NCI-H1436 (cell line): ENCODE measurements around the gene SLC39A10.
"Not testable (repeated sequence)": the region's sequence is repeated elsewhere in the genome, so short reads cannot be mapped to it uniquely, and the experiment has no call there.

Experiments
- DNase-seq: peaks from one replicate; lab custom pipeline; 2025; lab: John Stamatoyannopoulos, UW

The SLC39A10 gene

DNA sequence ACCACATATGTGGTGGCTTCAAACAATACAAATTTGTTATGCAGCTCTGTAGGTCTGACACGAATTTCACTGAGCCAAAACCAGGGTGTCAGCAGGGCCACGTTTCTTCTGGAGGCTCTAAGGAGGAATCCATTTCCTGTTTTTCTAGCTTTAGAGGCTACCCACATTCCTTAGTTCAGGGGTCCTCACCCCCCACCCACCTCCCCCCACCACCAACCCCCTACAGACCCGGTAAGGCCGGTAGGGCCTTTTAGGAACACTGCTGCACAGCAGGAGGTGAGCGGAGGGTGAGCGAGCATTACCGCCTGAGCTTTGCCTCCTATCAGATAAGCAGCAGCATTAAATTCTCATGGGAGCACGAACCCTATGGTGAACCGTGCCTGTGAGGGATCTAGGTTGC is 10.6 kb upstream of the SLC39A10 start:
- DNase-seq, result no peak

DNA sequence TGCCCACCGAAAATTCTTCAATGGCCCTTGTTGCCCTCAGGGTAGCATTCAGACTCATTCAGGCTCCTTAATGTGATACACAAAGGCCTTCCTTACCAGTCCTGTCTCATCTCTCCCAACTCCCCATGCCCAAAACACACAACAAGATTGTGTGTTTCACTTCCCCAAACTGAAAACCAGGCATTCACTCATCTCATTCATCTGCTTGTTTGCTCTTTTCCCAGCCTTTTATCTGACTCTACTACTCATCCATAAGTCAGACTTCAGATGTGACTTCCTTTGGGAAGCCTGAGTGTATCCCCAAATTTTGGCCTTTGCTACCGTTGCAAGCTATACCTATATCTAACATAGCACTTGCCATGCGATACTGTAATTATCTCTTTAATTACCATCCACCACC is 9.7 kb upstream of the SLC39A10 start:
- DNase-seq, result no peak

DNA sequence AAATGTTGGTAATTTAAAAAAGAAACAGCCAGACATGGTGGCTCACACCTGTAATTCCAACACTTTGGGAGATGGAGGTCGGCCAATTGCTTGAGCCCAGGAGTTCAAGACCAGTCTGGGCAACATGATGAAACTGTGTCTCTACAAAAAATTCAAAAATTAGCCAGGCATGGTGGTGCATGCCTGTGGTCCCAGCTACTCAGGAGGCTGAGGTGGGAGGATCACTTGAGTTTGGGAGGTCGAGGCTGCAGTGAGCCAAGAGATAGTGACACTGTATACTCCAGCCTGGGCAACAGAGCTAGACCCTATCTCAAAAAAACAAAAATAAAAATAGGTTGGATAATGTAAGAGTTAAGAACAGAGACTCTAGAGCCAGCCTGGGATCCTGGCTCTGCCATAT is 8.7 kb upstream of the SLC39A10 start:
- not testable (repeated sequence) for DNase-seq

DNA sequence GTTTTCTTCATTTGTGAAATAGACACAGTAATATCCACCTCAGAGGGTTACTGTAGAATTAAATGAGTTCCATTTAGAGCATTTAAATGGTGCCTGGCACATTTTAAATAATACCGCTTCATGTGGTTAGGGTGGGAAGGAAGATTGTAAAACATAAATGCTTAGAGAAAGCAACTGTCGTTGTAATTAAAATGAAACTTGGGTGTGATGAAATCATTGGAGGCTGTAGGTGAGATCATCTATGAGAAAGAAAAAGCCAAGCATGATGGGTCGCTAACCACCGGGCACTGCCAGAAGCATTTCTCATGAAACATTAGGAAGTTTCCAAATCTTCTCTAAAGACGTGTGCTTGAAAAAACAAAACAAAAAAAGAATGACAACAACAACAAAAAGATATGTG is 8.2 kb upstream of the SLC39A10 start:
- DNase-seq, result no peak

GRCh38 chr2:195649629-195650190 is 7.3 kb upstream of the SLC39A10 start:
- no peak for DNase-seq

DNA sequence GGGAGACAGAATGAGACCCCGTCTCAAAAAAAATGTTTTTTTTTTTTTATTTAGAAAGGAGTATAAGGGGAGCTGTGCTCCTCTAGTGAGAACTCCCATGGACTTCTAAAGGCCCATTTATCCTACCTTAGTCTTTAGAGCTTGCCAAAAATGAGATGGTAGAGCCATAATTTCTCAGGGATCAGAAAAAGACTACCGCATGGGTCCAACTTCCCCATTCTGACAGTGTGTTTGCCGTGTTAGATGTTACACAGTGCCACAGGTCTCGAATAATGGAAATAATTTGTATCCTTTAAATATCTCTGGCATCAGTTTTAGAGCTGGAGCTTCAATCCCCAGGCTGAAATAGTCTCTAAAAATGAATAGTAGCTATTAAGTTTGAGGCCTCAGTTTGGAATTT is 6.0 kb upstream of the SLC39A10 start:
- DNase-seq, result no peak

DNA sequence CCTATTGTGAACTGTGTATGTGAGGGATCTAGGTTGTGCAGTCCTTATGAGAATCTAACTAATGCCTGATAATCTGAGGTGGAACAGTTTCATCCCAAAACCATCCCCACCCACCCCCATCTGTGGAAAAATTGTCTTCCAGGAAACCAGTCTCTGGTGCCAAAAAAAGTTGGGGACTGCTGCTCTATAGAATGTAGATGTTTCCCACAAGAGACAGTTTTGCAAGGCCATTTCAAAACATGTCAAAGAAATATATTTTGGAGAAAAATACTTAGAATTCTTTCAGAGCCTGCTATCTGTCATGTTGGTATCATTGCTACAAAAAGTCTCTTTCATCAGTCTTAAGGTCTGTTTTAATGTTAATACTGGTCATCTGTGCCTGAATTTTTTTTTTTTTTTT is 4.1 kb upstream of the SLC39A10 start:
- DNase-seq, result no peak

- no peak for DNase-seq
Measured at GRCh38 chr2:195656161-195656858, 716 bp upstream of the SLC39A10 start.

- DNase-seq, result peak; percentile 15
Measured at GRCh38 chr2:195657634-195658540, 861 bp downstream of the SLC39A10 start.

DNA sequence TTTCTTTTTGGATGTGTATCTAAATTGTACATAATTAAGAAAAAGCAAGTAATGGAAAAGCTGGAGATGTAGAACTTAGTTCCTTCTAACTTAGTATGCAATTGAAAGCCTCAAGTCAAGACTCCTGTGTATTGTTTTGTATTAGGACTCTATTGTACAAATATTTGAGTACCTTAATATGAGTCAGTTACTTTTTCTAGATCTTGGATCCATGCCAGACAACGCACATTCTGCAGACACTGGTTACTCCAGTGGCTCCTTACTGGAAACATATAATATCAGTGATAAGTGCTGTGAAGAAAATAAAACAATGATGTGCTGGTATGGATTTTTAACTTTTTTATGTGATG is 1.5 kb downstream of the SLC39A10 start:
- no peak for DNase-seq

DNA sequence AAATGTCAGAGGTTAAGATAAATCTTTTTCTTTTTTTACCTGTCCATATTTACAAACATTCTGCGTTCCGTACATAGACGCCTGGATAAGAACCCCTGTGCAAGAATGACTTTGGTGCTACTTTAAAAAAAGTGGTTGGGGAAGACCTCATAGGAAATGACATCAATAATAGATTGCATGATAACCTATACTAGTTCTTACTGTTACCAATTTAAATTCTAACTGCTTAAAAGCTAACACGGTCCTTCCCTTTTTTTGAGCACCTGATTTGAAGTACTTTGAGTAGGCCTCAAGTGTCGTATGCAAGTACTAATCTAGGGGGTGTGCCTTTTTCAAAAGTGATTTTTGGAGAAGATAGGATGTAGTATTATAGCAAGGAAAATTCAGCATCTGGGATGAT is 2.1 kb downstream of the SLC39A10 start:
- no peak for DNase-seq

DNA sequence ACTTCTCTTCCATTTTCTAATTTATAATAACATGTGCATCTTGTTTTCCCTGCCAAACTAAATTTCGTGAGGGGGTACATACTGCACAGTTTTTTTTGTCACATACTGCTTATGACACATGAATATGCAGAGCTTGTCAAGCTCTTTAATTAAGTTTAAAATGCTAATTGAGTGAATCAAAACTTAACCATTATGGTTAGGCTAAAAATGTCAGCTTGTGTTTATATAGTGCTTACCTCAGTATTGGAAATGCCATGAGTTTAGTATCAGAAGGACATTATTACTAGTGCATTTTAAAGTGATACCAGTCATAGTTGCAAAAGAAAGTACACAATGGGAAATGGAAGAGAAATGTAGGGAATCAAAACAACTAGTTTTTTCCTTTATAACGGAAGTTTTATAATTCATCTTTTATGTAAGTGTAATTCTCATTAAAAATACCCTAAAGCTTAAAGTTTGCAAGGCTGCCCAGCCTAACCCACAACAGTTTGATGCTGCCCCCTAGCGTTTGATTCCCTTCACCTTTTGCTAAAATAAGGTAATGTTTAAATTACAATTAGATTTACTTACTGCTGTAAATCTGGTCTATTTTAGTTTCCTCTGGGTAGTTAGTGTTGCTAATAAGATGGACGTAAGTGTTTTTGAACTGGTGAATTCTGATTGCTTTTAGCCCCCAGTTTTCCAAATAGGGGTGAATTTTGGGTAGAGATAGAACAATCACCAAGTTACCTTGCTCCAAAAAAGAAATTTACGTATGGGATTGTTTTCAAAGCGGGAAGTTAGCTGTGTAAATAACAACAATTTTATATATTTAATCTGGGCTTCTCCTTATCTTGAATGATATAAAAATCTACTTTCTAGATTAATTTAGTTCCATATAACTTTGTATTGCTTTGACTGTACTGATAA is 3.2 kb downstream of the SLC39A10 start:
- DNase-seq, result peak; percentile 60

DNA sequence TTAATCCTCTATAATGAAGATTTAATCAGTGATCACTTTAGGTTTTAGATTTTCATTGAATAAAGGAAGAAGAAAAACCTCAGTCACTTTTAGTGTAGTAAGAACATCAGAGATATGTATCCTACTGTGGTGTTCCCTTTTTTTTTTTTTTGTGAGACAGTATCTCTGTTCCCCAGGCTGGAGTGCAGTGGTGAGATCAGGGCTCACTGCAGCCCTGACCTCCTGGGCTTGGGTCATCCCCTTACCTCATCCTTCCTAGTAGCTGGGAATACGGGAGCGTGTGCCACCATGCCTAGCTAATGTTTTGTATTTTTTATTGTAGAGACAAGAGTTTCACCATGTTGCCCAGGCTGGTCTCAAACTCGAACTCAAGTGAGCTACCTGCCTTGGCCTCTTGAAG is 5.1 kb downstream of the SLC39A10 start:
- no peak for DNase-seq

DNA sequence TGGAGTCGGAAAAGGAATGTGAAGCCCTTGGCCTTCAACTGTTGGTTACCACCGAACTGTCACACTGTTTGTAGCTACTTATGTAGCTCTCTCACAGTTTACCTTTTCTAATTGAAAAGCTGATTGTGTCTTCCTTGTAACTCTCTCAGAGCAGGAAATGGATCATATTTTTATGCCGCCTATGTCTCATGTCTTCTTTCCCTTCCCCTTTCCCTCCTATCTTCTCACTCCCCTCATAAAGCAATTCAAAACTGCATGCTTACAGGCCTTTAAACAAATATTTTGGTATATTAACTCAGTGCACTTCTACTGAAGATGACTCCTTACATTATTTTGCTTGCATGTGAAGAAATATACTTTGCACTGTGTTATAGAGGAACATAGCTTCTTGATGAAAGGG is 6.0 kb downstream of the SLC39A10 start:
- no peak for DNase-seq

- no peak for DNase-seq
Measured at GRCh38 chr2:195664528-195664927, 7.5 kb downstream of the SLC39A10 start.

DNA sequence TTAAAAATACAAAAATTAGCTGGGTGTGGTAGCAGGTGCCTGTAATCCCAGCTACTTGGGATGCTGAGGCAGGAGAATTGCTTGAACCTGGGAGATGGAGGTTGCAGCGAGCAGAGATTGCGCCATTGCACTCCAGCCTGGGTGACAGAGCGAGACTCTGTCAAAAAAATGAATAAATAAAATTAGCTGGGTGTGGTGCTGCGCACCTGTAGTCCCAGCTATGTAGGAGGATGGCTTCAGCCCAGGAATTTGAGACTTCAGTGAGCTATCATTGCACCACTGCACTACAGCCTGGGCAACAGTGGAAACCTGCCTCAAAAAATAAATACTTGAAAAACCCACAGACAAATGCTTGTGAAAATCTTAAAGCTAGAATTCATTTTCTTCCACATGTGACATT is 8.1 kb downstream of the SLC39A10 start:
- not testable (repeated sequence) for DNase-seq

DNA sequence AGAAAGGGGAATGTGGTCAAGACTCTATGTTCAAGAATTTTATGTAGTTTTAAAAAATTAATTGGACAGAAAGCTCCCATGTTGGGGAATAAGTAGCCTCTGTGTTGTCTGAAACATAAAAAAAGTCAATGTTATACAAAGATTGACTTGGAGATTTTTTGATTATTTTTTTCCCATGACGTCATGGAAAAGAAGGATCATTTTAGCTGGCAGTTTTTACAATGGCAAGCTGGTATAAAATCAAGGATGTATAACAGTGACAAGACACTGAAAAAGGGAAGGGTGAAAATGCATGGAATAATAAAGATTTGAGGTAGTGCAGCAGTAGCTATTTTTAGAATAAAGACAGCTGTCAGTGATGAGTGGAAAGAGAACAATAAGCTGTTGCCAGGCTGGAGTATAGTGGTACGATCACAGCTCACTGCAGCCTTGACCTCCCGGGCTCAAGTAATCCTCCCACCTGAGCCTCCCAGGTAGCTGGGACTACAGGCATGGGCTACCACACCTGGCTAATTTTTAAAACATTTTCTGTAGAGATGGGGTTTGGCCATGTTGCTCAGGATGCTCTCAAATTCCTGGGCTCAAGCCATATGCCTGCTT is 9.2 kb downstream of the SLC39A10 start:
- no peak for DNase-seq

GRCh38 chr2:195667974-195668373 is 10.9 kb downstream of the SLC39A10 start:
- DNase-seq, result no peak

DNA sequence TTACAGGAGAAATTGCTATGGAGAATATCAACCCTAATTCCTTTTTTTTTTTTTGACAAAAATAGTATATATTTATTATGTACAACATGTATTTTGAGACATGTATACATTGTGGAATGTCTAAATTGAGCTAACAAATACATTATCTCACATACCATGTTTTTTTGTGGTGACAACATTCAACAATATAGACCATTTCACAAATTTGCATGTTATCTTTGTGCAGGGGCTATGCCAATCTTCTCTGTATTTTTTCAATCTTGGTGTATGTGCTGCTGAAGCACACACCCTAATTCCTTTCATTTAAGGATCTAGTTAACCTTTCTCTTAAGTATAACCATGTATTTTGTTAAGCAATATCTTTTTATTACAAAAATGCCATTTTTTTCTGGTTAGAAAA is 13.2 kb downstream of the SLC39A10 start:
- no peak for DNase-seq

- no peak for DNase-seq
Measured at GRCh38 chr2:195671563-195671962, 14.5 kb downstream of the SLC39A10 start.

DNA sequence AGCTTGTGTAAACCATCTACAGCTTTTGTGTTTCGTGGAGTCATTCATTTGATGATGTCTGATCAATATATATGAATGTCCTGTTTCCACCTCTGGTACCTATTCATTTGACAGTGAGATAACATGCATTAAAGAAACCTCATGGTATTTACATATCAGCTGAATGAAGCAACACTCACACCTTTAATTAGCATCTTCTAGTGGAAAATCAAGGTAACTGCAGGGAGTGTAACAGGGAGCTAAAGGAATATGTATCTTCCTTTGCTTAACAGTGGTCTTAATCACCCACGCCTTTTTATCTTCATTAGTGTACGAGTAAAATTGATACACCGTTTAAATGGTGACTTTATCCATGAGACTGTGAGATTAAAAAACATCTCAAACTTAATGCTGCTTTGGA is 15.6 kb downstream of the SLC39A10 start:
- no peak for DNase-seq
